WTC11 (cell line): ENCODE measurements around the gene WDFY4.

Experiments
- JUN ChIP-seq: sonication (generic); formaldehyde crosslinking; IDR thresholded peaks from 2 replicates; pipeline ENCODE4 v1.8.0; 2023; ENCODE audit warnings: mild to moderate bottlenecking, missing genetic modification reagents
- RELA ChIP-seq: sonication (generic); formaldehyde crosslinking; IDR thresholded peaks from 2 replicates; pipeline ENCODE4 v1.8.1; 2022; ENCODE audit warnings: missing genetic modification reagents, mild to moderate bottlenecking, borderline replicate concordance
- SMAD3 ChIP-seq: sonication (generic); formaldehyde crosslinking; IDR thresholded peaks from 2 replicates; pipeline ENCODE4 v1.8.0; 2022; ENCODE audit warnings: missing genetic modification reagents, mild to moderate bottlenecking, borderline replicate concordance
- SP1 ChIP-seq: sonication (generic); formaldehyde crosslinking; conservative IDR thresholded peaks from 2 replicates; pipeline ENCODE4 v1.8.1; 2022; ENCODE audit warnings: missing genetic modification reagents
- TEAD1 ChIP-seq: sonication (generic); formaldehyde crosslinking; IDR thresholded peaks from 2 replicates; pipeline ENCODE4 v1.8.0; 2022; ENCODE audit warnings: mild to moderate bottlenecking, missing genetic modification reagents
- TF ChIP-seq, protein P1 (sequence below): fragments of 200-600 bp; IDR thresholded peaks from 2 replicates; pipeline ENCODE4 v1.8.0; 2022; ENCODE audit warnings: antibody characterized with exemption
- TF ChIP-seq, protein P2 (sequence below): sonication (generic); formaldehyde crosslinking; conservative IDR thresholded peaks from 2 replicates; pipeline ENCODE4 v1.8.1; 2022; ENCODE audit warnings: mild to moderate bottlenecking, missing genetic modification reagents
- TF ChIP-seq, protein P3 (sequence below): sonication (generic); formaldehyde crosslinking; IDR thresholded peaks from 2 replicates; pipeline ENCODE4 v1.8.1; 2022; ENCODE audit warnings: low read depth, mild to moderate bottlenecking, moderate library complexity, missing genetic modification reagents, borderline replicate concordance
- TF ChIP-seq, protein P4 (sequence below): sonication (generic); formaldehyde crosslinking; IDR thresholded peaks from 2 replicates; pipeline ENCODE4 v1.8.0; 2022; ENCODE audit warnings: missing genetic modification reagents

DNA sequence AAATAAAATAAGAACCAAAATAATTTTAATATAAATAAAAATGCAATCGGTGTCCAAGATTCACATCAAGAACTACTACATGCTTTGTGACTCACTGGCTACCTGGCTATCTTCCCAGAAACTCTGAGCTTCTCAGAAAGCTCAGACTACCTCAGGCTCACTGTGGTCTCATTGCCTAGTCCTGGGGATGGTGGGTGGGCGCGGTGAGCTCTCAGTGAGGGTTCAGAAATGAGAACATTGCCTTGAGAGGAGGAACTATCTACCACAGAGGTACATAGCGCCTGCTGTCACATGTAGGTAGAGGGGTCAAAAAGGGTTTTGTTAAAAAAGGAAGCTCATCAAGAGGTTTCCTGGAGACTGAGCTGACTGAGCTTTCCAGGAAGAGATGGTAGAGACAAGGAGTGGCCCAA lies 108.0 kb downstream of the WDFY4 start:
- TF ChIP-seq RELA (CRISPR knock-in tag) = no peak
- no peak for TF ChIP-seq JUN (CRISPR knock-in tag)
- TF ChIP-seq, protein P1, sequence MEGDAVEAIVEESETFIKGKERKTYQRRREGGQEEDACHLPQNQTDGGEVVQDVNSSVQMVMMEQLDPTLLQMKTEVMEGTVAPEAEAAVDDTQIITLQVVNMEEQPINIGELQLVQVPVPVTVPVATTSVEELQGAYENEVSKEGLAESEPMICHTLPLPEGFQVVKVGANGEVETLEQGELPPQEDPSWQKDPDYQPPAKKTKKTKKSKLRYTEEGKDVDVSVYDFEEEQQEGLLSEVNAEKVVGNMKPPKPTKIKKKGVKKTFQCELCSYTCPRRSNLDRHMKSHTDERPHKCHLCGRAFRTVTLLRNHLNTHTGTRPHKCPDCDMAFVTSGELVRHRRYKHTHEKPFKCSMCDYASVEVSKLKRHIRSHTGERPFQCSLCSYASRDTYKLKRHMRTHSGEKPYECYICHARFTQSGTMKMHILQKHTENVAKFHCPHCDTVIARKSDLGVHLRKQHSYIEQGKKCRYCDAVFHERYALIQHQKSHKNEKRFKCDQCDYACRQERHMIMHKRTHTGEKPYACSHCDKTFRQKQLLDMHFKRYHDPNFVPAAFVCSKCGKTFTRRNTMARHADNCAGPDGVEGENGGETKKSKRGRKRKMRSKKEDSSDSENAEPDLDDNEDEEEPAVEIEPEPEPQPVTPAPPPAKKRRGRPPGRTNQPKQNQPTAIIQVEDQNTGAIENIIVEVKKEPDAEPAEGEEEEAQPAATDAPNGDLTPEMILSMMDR = no peak
- TF ChIP-seq, protein P2, sequence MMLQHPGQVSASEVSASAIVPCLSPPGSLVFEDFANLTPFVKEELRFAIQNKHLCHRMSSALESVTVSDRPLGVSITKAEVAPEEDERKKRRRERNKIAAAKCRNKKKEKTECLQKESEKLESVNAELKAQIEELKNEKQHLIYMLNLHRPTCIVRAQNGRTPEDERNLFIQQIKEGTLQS = no peak
- TF ChIP-seq SMAD3 (CRISPR knock-in tag) = no peak
- no peak for TF ChIP-seq SP1 (CRISPR knock-in tag)
- TF ChIP-seq, protein P3, sequence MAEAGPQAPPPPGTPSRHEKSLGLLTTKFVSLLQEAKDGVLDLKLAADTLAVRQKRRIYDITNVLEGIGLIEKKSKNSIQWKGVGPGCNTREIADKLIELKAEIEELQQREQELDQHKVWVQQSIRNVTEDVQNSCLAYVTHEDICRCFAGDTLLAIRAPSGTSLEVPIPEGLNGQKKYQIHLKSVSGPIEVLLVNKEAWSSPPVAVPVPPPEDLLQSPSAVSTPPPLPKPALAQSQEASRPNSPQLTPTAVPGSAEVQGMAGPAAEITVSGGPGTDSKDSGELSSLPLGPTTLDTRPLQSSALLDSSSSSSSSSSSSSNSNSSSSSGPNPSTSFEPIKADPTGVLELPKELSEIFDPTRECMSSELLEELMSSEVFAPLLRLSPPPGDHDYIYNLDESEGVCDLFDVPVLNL = no peak
- TF ChIP-seq, protein P4, sequence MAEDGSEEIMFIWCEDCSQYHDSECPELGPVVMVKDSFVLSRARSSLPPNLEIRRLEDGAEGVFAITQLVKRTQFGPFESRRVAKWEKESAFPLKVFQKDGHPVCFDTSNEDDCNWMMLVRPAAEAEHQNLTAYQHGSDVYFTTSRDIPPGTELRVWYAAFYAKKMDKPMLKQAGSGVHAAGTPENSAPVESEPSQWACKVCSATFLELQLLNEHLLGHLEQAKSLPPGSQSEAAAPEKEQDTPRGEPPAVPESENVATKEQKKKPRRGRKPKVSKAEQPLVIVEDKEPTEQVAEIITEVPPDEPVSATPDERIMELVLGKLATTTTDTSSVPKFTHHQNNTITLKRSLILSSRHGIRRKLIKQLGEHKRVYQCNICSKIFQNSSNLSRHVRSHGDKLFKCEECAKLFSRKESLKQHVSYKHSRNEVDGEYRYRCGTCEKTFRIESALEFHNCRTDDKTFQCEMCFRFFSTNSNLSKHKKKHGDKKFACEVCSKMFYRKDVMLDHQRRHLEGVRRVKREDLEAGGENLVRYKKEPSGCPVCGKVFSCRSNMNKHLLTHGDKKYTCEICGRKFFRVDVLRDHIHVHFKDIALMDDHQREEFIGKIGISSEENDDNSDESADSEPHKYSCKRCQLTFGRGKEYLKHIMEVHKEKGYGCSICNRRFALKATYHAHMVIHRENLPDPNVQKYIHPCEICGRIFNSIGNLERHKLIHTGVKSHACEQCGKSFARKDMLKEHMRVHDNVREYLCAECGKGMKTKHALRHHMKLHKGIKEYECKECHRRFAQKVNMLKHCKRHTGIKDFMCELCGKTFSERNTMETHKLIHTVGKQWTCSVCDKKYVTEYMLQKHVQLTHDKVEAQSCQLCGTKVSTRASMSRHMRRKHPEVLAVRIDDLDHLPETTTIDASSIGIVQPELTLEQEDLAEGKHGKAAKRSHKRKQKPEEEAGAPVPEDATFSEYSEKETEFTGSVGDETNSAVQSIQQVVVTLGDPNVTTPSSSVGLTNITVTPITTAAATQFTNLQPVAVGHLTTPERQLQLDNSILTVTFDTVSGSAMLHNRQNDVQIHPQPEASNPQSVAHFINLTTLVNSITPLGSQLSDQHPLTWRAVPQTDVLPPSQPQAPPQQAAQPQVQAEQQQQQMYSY (CRISPR knock-in tag) = no peak
- no peak for TF ChIP-seq TEAD1 (CRISPR knock-in tag)
